Stimulated activated CD4-positive, alpha-beta T cell treated with anti-CD3 and anti-CD28 coated beads, Interleukin-15, amount 100 ng/mL, for 48 hours (primary cell): ENCODE measurements around the gene TXNL4B.
"Not testable (repeated sequence)": the region's sequence is repeated elsewhere in the genome, so short reads cannot be mapped to it uniquely, and the experiment has no call there.

ENCODE experiments used
- DNase-seq, 2 donors: peaks; one replicate each; pipeline ENCODE4 v3.0.0-alpha.2; 2020; ENCODE audit warnings: low read depth in 2 of 2

The TXNL4B gene

GRCh38 chr16:72112452-72112792 is 19.0 kb upstream of the TXNL4B start:
- no peak for DNase-seq

- DNase-seq: no peak
Measured at GRCh38 chr16:72111657-72112451, 18.4 kb upstream of the TXNL4B start.

GRCh38 chr16:72110662-72111615 is 17.5 kb upstream of the TXNL4B start:
- no peak for DNase-seq

GRCh38 chr16:72109966-72110530 is 16.6 kb upstream of the TXNL4B start:
- no peak for DNase-seq

GRCh38 chr16:72109300-72109699 is 15.9 kb upstream of the TXNL4B start:
- no peak for DNase-seq

- DNase-seq: no peak
Measured at GRCh38 chr16:72108353-72109102, 15.1 kb upstream of the TXNL4B start.

- no peak for DNase-seq
Measured at GRCh38 chr16:72107371-72107770, 14.0 kb upstream of the TXNL4B start.

GRCh38 chr16:72105978-72106377 is 12.6 kb upstream of the TXNL4B start:
- no peak for DNase-seq

- no peak for DNase-seq
Measured at GRCh38 chr16:72104905-72105304, 11.5 kb upstream of the TXNL4B start.

GRCh38 chr16:72101195-72101594 is 7.8 kb upstream of the TXNL4B start:
- DNase-seq: no peak

- DNase-seq: peak in 1 of 2 donors; percentile 19
Measured at GRCh38 chr16:72099377-72099818, 6.0 kb upstream of the TXNL4B start.

GRCh38 chr16:72098936-72099335 is 5.5 kb upstream of the TXNL4B start:
- no peak for DNase-seq

- peak; percentile 24 to 36 for DNase-seq
Measured at GRCh38 chr16:72094266-72094610, 818 bp upstream of the TXNL4B start.

- no peak for DNase-seq
Measured at GRCh38 chr16:72092832-72093447, 480 bp downstream of the TXNL4B start.

- no peak for DNase-seq
Measured at GRCh38 chr16:72091217-72091616, 2.2 kb downstream of the TXNL4B start.

GRCh38 chr16:72085002-72085401 is 8.4 kb downstream of the TXNL4B start:
- DNase-seq: no peak

- no peak for DNase-seq
Measured at GRCh38 chr16:72084445-72084844, 9.0 kb downstream of the TXNL4B start.

GRCh38 chr16:72083778-72084404 is 9.5 kb downstream of the TXNL4B start:
- no peak for DNase-seq

- not testable (repeated sequence) for DNase-seq
Measured at GRCh38 chr16:72076991-72077706, 16.3 kb downstream of the TXNL4B start.

GRCh38 chr16:72075067-72075466 is 18.4 kb downstream of the TXNL4B start:
- DNase-seq: not testable (repeated sequence)
